GM12878 (cell line): ENCODE results near the gene EEF1E1. TPM values are rescaled to one million over a fixed set of nuclear protein-coding genes. Genes with fewer than 3 reads are reported as not detected.
A peak's percentile ranks its signal among the peaks of the same experiment; 100 is the strongest.

Source experiments
- ATAC-seq: fragments of 200-7000 bp; cut with Tn5 transposase; 3 replicates; pipeline ENCODE4 v1.9.1; 2020; ENCODE audit warnings: mild to moderate bottlenecking, moderate library complexity
- BruUV-seq: library from RNA; stranded (reverse); fragments of 400-500 nt; replicated peaks from 2 replicates; lab custom pipeline; 2021; lab: Mats Ljungman, UMichigan
- CTCF ChIA-PET: fragments of 300-600 bp; sonication (Branson Sonifier 250); formaldehyde crosslinking; extraction: SDS; loops from one replicate; lab custom pipeline; 2021; ENCODE audit warnings: inconsistent platforms; lab: Yijun Ruan, JAX
- POLR2A ChIA-PET: fragments of 350-600 bp; formaldehyde crosslinking; extraction: SDS; loops from one replicate; lab custom pipeline; 2021; ENCODE audit warnings: inconsistent platforms; lab: Charles Lee
- RAD21 ChIA-PET: fragments of 300-600 bp; sonication (Branson Sonifier 250); formaldehyde crosslinking; loops from one replicate; lab custom pipeline; 2023; ENCODE audit warnings: antibody characterized with exemption; ENCODE audit not compliant: unreplicated experiment; lab: Charles Lee
- SMC1A ChIA-PET: fragments of 300-600 bp; sonication (Branson Sonifier 250); formaldehyde crosslinking; loops from one replicate; lab custom pipeline; 2023; ENCODE audit not compliant: unreplicated experiment, uncharacterized antibody; lab: Charles Lee
- DNase-seq: peaks from one replicate; pipeline ENCODE4 v3.0.0-alpha.2; 2011; ENCODE audit warnings: low read depth, low spot score
- FAIRE-seq: peaks from 3 replicates; lab custom pipeline; 2011; peaks lifted over from hg19 to GRCh38; lab: Jason Lieb, UNC
- H2AFZ ChIP-seq: 2 replicates; pipeline ENCODE4 v1.6.0; 2011; ENCODE audit warnings: low read depth, low read length, control low read depth; ENCODE audit not compliant: control insufficient read depth
- H3K27ac ChIP-seq: 2 replicates; pipeline ENCODE4 v1.5.1; 2011; ENCODE audit warnings: control low read depth; ENCODE audit not compliant: control insufficient read depth, insufficient read depth
- H3K27me3 ChIP-seq, 2 experiments: replicated peaks in 1 of 2; 2 replicates each; pipeline versions ENCODE4 v1.6.0 to v1.6.1; 2011; ENCODE audit warnings: low read length in 1 of 2; ENCODE audit not compliant: control insufficient read depth in 2 of 2, insufficient read depth in 2 of 2
- H3K36me3 ChIP-seq, 2 experiments: 2 replicates each; pipeline ENCODE4 v1.5.1; 2011; ENCODE audit warnings: low read length in 1 of 2; ENCODE audit not compliant: control insufficient read depth in 2 of 2, insufficient read depth in 2 of 2
- H3K4me1 ChIP-seq: 2 replicates; pipeline ENCODE4 v1.6.1; 2011; ENCODE audit warnings: mild to moderate bottlenecking, low read length, moderate library complexity, mixed read lengths; ENCODE audit not compliant: control insufficient read depth, insufficient read depth
- H3K4me2 ChIP-seq: 2 replicates; pipeline ENCODE4 v1.6.0; 2011; ENCODE audit warnings: control low read depth; ENCODE audit not compliant: control insufficient read depth, insufficient read depth
- H3K4me3 ChIP-seq: fragments of 200-600 bp; sonication (generic); 2 replicates; pipeline ENCODE4 v1.5.1; 2016
- H3K79me2 ChIP-seq: 2 replicates; pipeline ENCODE4 v1.6.0; 2011; ENCODE audit warnings: low read length; ENCODE audit not compliant: control insufficient read depth, insufficient read depth
- H3K9ac ChIP-seq: 2 replicates; pipeline ENCODE4 v1.8.0; 2011; ENCODE audit warnings: low read length, control low read depth, mixed read lengths; ENCODE audit not compliant: control insufficient read depth, insufficient read depth
- H3K9me3 ChIP-seq: replicated peaks from 3 replicates; pipeline ENCODE4 v1.5.1; 2011; ENCODE audit warnings: mild to moderate bottlenecking, low read length; ENCODE audit not compliant: control insufficient read depth, insufficient read depth
- H4K20me1 ChIP-seq: 2 replicates; pipeline ENCODE4 v1.6.0; 2011; ENCODE audit not compliant: control insufficient read depth, insufficient read depth
- ASH2L ChIP-seq: fragments of 300-600, 200-600 bp; sonication (generic); IDR thresholded peaks from 2 replicates; pipeline ENCODE4 v1.6.1; 2017; ENCODE audit warnings: low read depth, mild to moderate bottlenecking, borderline replicate concordance
- IRF3 ChIP-seq: fragments of 450-650 bp; IDR thresholded peaks from 2 replicates; pipeline ENCODE4 v1.6.1; 2014; ENCODE audit warnings: mild to moderate bottlenecking
- RUNX3 ChIP-seq: IDR thresholded peaks from 2 replicates; pipeline ENCODE4 v1.6.1; 2012; ENCODE audit warnings: low read length, inconsistent platforms
- ZBTB33 ChIP-seq: fragments of 450-650 bp; IDR thresholded peaks from 2 replicates; pipeline ENCODE4 v1.6.1; 2017; ENCODE audit warnings: mild to moderate bottlenecking
- WGBS: methylation state at CpG from one replicate; pipeline ENCODE4 v1.1.6; 2016; ENCODE audit warnings: low lambda C conversion rate; ENCODE audit not compliant: insufficient replicate concordance, insufficient coverage; ENCODE audit errors: missing lambda C conversion rate; 5-methylcytosine and 5-hydroxymethylcytosine counted together
- in situ Hi-C: fragments of 300-500 bp; cut with MboI; formaldehyde crosslinking; loops from 9 replicates; pipeline ENCODE4 v1.14.3; 2018; ENCODE audit warnings: mixed read lengths
- intact Hi-C: fragments of 100-400 bp; cut with micrococcal nuclease; formaldehyde crosslinking; loops from one replicate; pipeline ENCODE4 v1.14.2; 2022; ENCODE audit not compliant: unreplicated experiment
- polyA plus RNA-seq, 11 experiments: library from polyadenylated mRNA; depleted of rRNA in 4 of 11; unstranded in 6 of 11; stranded (reverse) in 5 of 11; fragments of >200 nt; fragmentation: Nextera tagmentation in 4 of 11; fragmentation: Illumina TruSeq in 1 of 11; extraction: Ambion mirVana in 4 of 11; extraction: Trizol in 1 of 11; gene quantifications; 1 replicate in 1 of 11; 2 replicates in 10 of 11; pipeline versions ENCODE4 v1.2.1 to v1.2.3, GENCODE V29; 2011 to 2016; ENCODE audit warnings: inconsistent platforms in 2 of 11, missing spikeins in 2 of 11, low read depth in 1 of 11
- total RNA-seq, 4 experiments: library from RNA; depleted of rRNA in 3 of 4; stranded (reverse); fragments of >200 nt in 3 of 4; fragmentation: Illumina TruSeq in 1 of 4; extraction: Trizol in 1 of 4; gene quantifications; 2 replicates each; pipeline versions ENCODE4 v1.2.1 to v1.2.3, GENCODE V29; 2013 to 2021

EEF1E1 gene
- total and polyA plus RNA-seq, 10 of the 15 experiments (the other 5 are each of a cell fraction or from before 2014, with no cell fraction given): 55.3 to 668 (median 121) TPM

GRCh38 chr6:8086755-8087306 lies 15.5 kb downstream of the EEF1E1 start:
- ChIA-PET CTCF (interaction anchor here (1.4 kb wide), 1 partner anchor 13 kb away, joined by 3 read pairs; no protein-coding TSS in a partner anchor), POLR2A (no interaction called here), RAD21 (no interaction called here), SMC1A (interaction anchor here (1.0 to 1.3 kb wide), 2 partner anchors 10 to 15 kb away, joined by 3 read pairs; no protein-coding TSS in a partner anchor)
- Histone ChIP-seq H3K79me2 (no peaks in the 10 kb centered on the region; the same call in 1 of the 2 replicates), H2AFZ (no peak overlapping the region), H3K4me3 (no peak overlapping the region), H3K36me3 (peaks cover 7 to 38% of the 10 kb centered on the region in 2 experiments), H4K20me1 (no peaks in the 10 kb centered on the region), H3K9me3 (peaks cover 9% of the 10 kb centered on the region; the same call in 2 of the 3 replicates), H3K9ac (no peak overlapping the region), H3K27ac (no peak overlapping the region), H3K4me2 (peak overlapping the region; percentile 2; the same call in 1 of the 2 replicates), H3K27me3 (no peaks in the 10 kb centered on the region), H3K4me1 (no peaks in the 10 kb centered on the region)
- intact Hi-C loops: no loop called here
- in situ Hi-C loops: no loop called here
- DNase-seq: no peak
- WGBS: 55% methylated on average over 9 of the region's 9 CpGs
- no TSS peak for BruUV-seq
- no peak for ATAC-seq
- FAIRE-seq: no peak
- TF ChIP-seq ASH2L: no peak
- no peak for TF ChIP-seq IRF3
- TF ChIP-seq ZBTB33: no peak
- TF ChIP-seq RUNX3: peak; percentile 20; the same call in 1 of the 2 replicates
